ENCODE results near the gene NDE1. TPM values are rescaled to one million over a fixed set of nuclear protein-coding genes. Genes with fewer than 3 reads are reported as not detected.

Gene NDE1
- total and polyA plus RNA-seq, 2 of the 4 experiments (the other 2 are of a cell fraction), result 22.7 to 29.2 TPM

- H3K9me1 ChIP-seq (ENCODE audit: insufficient read depth, low read length), result peaks cover 6% of the 10 kb centered on the region; the same call in 1 of the 2 replicates
- no peak overlapping the region for H3K4me3 ChIP-seq (ENCODE audit: insufficient read depth, low read depth, low read length)
- TF ChIP-seq CTCF (conservative IDR thresholded peaks at IDR 0.05; ENCODE audit: low read depth, low read length), result no peak
- TF ChIP-seq MXI1 (IDR thresholded peaks at IDR 0.05; ENCODE audit: borderline replicate concordance, low read depth, low read length), result no peak
- no peak for TF ChIP-seq CHD1 (IDR thresholded peaks at IDR 0.05; ENCODE audit: low read depth, low read length)
- TF ChIP-seq SMC3 (IDR thresholded peaks at IDR 0.05; ENCODE audit: low read depth, low read length), result no peak
- no peak for TF ChIP-seq ELK1 (IDR thresholded peaks at IDR 0.05; ENCODE audit: borderline replicate concordance, low read depth, low read length)
- no peak for TF ChIP-seq CEBPB (IDR thresholded peaks at IDR 0.05; ENCODE audit: low read depth, low read length)
- TF ChIP-seq BHLHE40 (IDR thresholded peaks at IDR 0.05; ENCODE audit: low read depth, low read length), result no peak
- TF ChIP-seq RFX5 (IDR thresholded peaks at IDR 0.05; ENCODE audit: low read depth, low read length), result no peak
- TF ChIP-seq FOS (IDR thresholded peaks at IDR 0.05; ENCODE audit: low read depth, low read length), result no peak
- TF ChIP-seq NFE2L2 (IDR thresholded peaks at IDR 0.05; ENCODE audit: low read depth, low read length), result no peak
- TF ChIP-seq USF2 (IDR thresholded peaks at IDR 0.05; ENCODE audit: low read depth, low read length), result no peak
- TF ChIP-seq MAZ (IDR thresholded peaks at IDR 0.05; ENCODE audit: borderline replicate concordance, low read depth, low read length), result no peak
- no peak for TF ChIP-seq RCOR1 (IDR thresholded peaks at IDR 0.05; ENCODE audit: insufficient replicate concordance, low read length)
- TF ChIP-seq RAD21 (IDR thresholded peaks at IDR 0.05; ENCODE audit: low read length), result no peak
- TF ChIP-seq POLR2A (IDR thresholded peaks at IDR 0.05; ENCODE audit: low read depth, low read length), result no peak
- no peaks in the 10 kb centered on the region for H4K20me1 ChIP-seq (ENCODE audit: insufficient read depth, low read length)
- no peak overlapping the region for H2AK9ac ChIP-seq (replicated peaks; ENCODE audit: low read depth, low read length, poor library complexity)
- H3K4me2 ChIP-seq (ENCODE audit: low read depth, low read length), result no peak overlapping the region
- H3K79me1 ChIP-seq (ENCODE audit: low read depth in 1 of 2, low read length in 2 of 2), result no peaks in the 10 kb centered on the region; a peak in 1 of 4 replicates
- no peak overlapping the region for H2BK15ac ChIP-seq (ENCODE audit: low read depth, low read length)
- in situ Hi-C loops (cut with MboI; ENCODE audit: low sequenced_read_pairs) (no loop called here), dilution Hi-C loops (cut with HindIII; ENCODE audit: low sequenced_read_pairs, unreplicated experiment) (no loop called here), intact Hi-C loops (cut with micrococcal nuclease) (no loop called here)
- H3K56ac ChIP-seq (ENCODE audit: extremely low read depth, insufficient read depth, low read length), result no peak overlapping the region
- H3K4ac ChIP-seq (ENCODE audit: low read depth, low read length), result no peak overlapping the region
- WGBS, 2 experiments (ENCODE audit: extremely low coverage in 2 of 2, insufficient read length in 1 of 2), result 87% methylated on average over 7 of the region's 18 CpGs; no CpG with 5 or more reads in 1 of the 2 experiments
- H2AK5ac ChIP-seq (ENCODE audit: low read depth, low read length), result no peak overlapping the region
- no peak overlapping the region for H2BK20ac ChIP-seq (ENCODE audit: low read depth, low read length)
- ChIA-PET CTCF (no interaction called here), POLR2A (ENCODE audit: unreplicated experiment) (no interaction called here)
- DNase-seq (no peak), ATAC-seq (ENCODE audit: low read depth) (no peak)
- no peak overlapping the region for H2BK120ac ChIP-seq (ENCODE audit: low read depth, low read length)
- H4K5ac ChIP-seq (ENCODE audit: low read depth, low read length), result no peak overlapping the region
- no peak overlapping the region for H3K23ac ChIP-seq (ENCODE audit: low read depth, low read length)
- no peak overlapping the region for H2AFZ ChIP-seq (replicated peaks; ENCODE audit: low read length, poor library complexity)
- H3K18ac ChIP-seq (ENCODE audit: low read depth, low read length), result no peak overlapping the region
- H3K27ac ChIP-seq (ENCODE audit: insufficient read depth, low read length), result no peak overlapping the region
- H3K36me3 ChIP-seq (ENCODE audit: control insufficient read depth, insufficient read depth, low read length), result no peaks in the 10 kb centered on the region
- H4K8ac ChIP-seq (ENCODE audit: low read depth in 2 of 2, low read length in 2 of 2), result no peak overlapping the region
- no peak overlapping the region for H3K14ac ChIP-seq (replicated peaks; ENCODE audit: low read depth, low read length)
- no peak overlapping the region for H2BK5ac ChIP-seq (ENCODE audit: low read depth, low read length, poor library complexity, severe bottlenecking)
- H3K9ac ChIP-seq (ENCODE audit: low read depth, low read length), result no peak overlapping the region
- H3K4me1 ChIP-seq (ENCODE audit: control insufficient read depth, insufficient read depth, low read length), result peaks cover 4% of the 10 kb centered on the region; the same call in 1 of the 2 replicates
- H3K9me3 ChIP-seq (ENCODE audit: control insufficient read depth, insufficient read depth, low read length), result peaks cover 7% of the 10 kb centered on the region
- H4K91ac ChIP-seq (ENCODE audit: insufficient read depth, low read depth, low read length), result no peak overlapping the region
- no TSS peak for BruUV-seq (replicated peaks)
- no peaks in the 10 kb centered on the region for H3K27me3 ChIP-seq (ENCODE audit: control insufficient read depth, insufficient read depth, low read length)
Measured at GRCh38 chr16:15737140-15737644, 87.1 kb downstream of the NDE1 start.

Measured in IMR-90 (cell line).